GM06990 (cell line): ENCODE measurements around the gene TMEM202.
"Not testable (repeated sequence)": the region's sequence is repeated elsewhere in the genome, so short reads cannot be mapped to it uniquely, and the experiment has no call there.

Source experiments
- DNase-seq: peaks from one replicate; pipeline ENCODE4 v3.0.0-alpha.2; 2011; ENCODE audit not compliant: insufficient read length; ENCODE audit errors: extremely low read depth
- H3K27me3 ChIP-seq: replicated peaks from 2 replicates; pipeline ENCODE4 v1.6.0; 2011; ENCODE audit warnings: low read length; ENCODE audit not compliant: control insufficient read depth, insufficient read depth
- H3K36me3 ChIP-seq: 2 replicates; pipeline ENCODE4 v1.5.1; 2011; ENCODE audit warnings: low read length; ENCODE audit not compliant: control insufficient read depth, insufficient read depth
- H3K4me3 ChIP-seq: replicated peaks from 2 replicates; pipeline ENCODE4 v1.5.1; 2011; ENCODE audit warnings: low read depth, mild to moderate bottlenecking, control low read depth, low read length
- CTCF ChIP-seq: IDR thresholded peaks from 2 replicates; pipeline ENCODE4 v1.5.1; 2011; ENCODE audit warnings: low read length, control low read depth, mild to moderate bottlenecking, inconsistent platforms; ENCODE audit not compliant: insufficient read depth, poor library complexity, severe bottlenecking

Gene TMEM202

GRCh38 chr15:72375846-72376581, 22.1 kb upstream of the TMEM202 start, which contains the start of gene HEXA:
Gene HEXA (minus strand): TSS chr15:72376014. CDS start chr15:72375972, 42 bp downstream.
- peak within 1 kb of the TSS; percentile 95 for H3K4me3 ChIP-seq
- no peaks in the 10 kb centered on the region for H3K27me3 ChIP-seq
- DNase-seq, result peak; percentile 96
- peaks cover 3% of the 10 kb centered on the region for H3K36me3 ChIP-seq
- TF ChIP-seq CTCF, result no peak

GRCh38 chr15:72377331-72377730, 20.8 kb upstream of the TMEM202 start:
- H3K4me3 ChIP-seq, result no peak overlapping the region
- no peaks in the 10 kb centered on the region for H3K27me3 ChIP-seq
- DNase-seq, result no peak
- no peaks in the 10 kb centered on the region for H3K36me3 ChIP-seq
- TF ChIP-seq CTCF, result no peak

GRCh38 chr15:72379106-72379505, 19.0 kb upstream of the TMEM202 start:
- H3K36me3 ChIP-seq, H3K4me3 ChIP-seq, H3K27me3 ChIP-seq, DNase-seq: not testable (repeated sequence)

- no peak for DNase-seq
- no peaks in the 10 kb centered on the region for H3K27me3 ChIP-seq
- H3K4me3 ChIP-seq, result no peak overlapping the region
These were observed 18.2 kb upstream of the TMEM202 start for GRCh38 chr15:72379856-72380430.

GRCh38 chr15:72380743-72381142, 17.4 kb upstream of the TMEM202 start:
- TF ChIP-seq CTCF, result no peak
- no peaks in the 10 kb centered on the region for H3K36me3 ChIP-seq
- no peaks in the 10 kb centered on the region for H3K27me3 ChIP-seq
- H3K4me3 ChIP-seq, result no peak overlapping the region
- DNase-seq, result no peak

More at GRCh38 chr15:72379856-72380430, 18.2 kb upstream of the TMEM202 start:
- H3K36me3 ChIP-seq, result no peaks in the 10 kb centered on the region
- TF ChIP-seq CTCF, result no peak

- H3K36me3 ChIP-seq, result no peaks in the 10 kb centered on the region
- H3K27me3 ChIP-seq, result no peaks in the 10 kb centered on the region
- no peak for DNase-seq
- peak; percentile 35 for TF ChIP-seq CTCF
- no peak overlapping the region for H3K4me3 ChIP-seq
These were observed 16.0 kb upstream of the TMEM202 start for GRCh38 chr15:72382146-72382545.
